Eye (tissue), 1 donor: ENCODE results near the gene LSM7.

Experiments
- DNase-seq: peaks from one replicate; pipeline ENCODE4 v3.0.0-alpha.2; 2015

LSM7 gene

DNA sequence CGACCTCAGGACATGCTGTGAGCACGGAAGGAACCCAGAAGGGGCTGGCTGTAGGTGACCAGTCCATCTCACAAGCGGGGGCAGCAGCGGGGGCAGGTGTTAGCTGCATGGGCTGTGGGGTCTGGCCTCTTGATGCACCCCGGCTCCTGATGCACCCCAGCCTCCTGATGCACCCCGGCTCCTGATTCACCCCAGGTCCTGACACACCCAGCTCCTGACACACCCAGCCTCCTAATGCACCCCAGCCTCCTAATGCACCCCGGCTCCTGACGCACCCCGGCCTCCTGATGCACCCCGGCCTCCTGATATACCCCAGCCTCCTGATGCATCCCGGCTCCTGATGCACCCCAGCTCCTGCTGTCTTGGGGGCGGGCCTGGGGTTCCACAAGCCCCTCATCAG, 7.4 kb downstream of the LSM7 start:
- DNase-seq = no peak

DNA sequence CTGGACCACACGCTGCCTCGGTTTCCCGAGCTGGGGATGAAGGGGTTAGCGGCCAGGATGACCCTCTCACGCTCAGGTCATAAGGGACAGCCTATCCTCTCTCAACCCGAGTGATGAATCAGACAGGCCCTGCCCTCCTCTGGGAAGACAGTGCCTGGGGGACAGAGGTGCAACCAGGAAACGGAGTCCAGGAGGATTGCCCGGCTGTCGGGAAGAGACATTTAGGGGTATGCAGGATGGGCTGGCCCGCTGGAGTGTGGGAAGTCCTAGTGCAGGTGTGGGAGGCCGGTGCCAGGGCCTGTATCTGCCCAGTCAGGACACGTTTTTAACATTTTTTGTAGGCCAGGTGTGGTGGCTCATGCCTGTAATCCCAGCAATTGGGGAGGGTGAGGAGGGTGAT, 8.3 kb downstream of the LSM7 start:
- DNase-seq = no peak

- no peak for DNase-seq
Measured at GRCh38 chr19:2319551-2319950, 8.8 kb downstream of the LSM7 start.

DNA sequence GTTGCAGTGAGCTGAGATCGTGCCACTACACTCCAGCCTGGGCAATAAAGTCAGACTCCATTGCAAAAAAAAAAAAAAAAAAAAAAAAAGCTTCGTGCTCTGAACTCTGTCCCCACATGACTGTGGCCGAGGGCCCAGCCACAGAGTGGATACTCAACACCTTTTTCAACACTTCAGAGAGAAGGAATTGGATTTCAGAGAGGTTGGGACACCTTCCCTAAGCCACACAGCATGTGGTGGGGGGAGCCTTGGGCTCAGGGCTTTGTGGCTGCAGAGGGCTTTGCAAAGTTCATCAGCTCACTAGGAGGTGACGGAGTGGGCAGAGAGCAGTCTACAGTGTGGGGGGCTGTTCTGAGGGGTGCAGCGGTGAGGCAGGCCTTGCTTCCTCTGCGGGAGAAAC, 9.5 kb downstream of the LSM7 start:
- no peak for DNase-seq

- DNase-seq = no peak
Measured at GRCh38 chr19:2317756-2318155, 10.6 kb downstream of the LSM7 start.

- no peak for DNase-seq
Measured at GRCh38 chr19:2317300-2317699, 11.1 kb downstream of the LSM7 start.

DNA sequence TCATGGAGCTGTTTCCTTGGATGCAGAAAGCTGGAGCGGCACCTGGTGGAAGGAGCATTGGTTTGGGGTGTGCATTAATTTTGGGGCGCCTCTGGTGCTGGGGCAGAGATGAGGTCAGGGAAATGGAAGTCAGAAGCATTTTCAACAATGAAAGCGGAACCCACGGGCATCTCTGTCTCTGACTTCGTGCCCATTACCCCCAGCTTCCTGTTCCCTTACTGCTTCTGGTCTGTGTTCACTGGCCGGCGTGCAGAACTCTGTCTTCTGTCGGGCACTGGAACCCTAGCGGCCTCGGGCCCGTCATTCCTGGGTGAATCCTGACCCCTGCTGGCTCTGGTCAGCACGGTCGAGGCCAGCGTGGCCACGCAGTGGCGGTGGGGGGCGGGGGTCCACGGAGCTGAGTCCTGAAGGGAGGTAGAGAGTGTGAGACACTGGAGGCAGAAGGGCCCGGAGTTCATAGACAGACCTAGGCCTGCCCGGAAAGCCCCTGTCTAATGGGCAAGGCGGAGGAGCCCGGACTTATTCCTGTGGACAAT, 12.5 kb downstream of the LSM7 start:
- DNase-seq = peak; percentile 80

DNA sequence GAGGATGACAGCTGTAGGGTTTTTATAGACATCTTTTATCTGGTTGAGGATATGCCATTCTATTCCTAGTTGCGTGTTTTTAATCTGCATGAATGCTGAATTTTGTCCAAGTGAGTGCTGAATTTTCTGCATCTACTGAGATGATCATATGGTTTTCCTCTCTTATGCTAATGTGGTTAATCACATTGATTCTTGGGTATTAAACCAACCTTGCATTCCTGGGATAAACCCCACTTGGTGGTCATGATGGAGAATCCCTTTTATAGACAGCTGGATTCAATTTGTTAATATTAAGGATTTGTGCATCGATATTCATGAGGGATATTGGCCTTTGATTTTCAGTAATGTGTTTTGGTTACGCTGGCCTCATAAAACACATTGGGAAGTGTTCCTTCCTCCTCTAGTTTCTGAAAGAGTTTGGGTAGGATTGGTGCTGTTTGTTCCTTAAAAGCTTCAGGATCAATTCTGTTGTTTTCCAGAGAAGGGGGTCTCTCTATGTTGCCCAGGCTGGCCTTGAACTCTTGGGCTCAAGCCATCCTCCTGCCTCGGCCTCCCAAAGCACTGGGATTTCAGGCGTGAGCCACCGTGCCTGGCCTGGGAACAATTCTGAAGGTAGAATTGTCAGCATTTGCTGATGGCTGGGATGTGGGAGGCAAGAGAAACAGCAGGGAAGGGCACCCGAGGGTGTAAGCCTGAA, 13.1 kb downstream of the LSM7 start:
- no peak for DNase-seq

GRCh38 chr19:2312820-2313501, 15.4 kb downstream of the LSM7 start:
- DNase-seq = no peak

DNA sequence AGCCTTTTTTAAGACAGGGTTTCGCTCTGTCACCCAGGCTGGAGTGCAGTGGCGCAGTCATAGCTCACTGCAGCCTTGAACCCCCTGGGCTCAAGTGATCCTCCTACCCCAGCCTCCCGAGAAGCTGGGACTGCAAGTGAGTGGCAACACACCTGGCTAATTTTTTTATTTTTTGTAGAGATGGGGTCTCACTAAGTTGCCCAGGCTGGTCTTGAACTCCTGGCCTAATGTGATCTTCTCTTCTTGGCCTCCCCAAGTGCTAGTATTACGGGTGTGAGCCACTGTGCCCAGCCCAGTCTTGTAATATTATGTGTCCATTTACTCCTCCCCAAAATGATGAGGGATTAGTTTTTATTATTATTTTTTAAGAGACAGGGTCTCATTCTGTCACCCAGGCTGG, 17.3 kb downstream of the LSM7 start:
- DNase-seq = no peak

GRCh38 chr19:2309734-2310362, 18.5 kb downstream of the LSM7 start:
- no peak for DNase-seq

DNA sequence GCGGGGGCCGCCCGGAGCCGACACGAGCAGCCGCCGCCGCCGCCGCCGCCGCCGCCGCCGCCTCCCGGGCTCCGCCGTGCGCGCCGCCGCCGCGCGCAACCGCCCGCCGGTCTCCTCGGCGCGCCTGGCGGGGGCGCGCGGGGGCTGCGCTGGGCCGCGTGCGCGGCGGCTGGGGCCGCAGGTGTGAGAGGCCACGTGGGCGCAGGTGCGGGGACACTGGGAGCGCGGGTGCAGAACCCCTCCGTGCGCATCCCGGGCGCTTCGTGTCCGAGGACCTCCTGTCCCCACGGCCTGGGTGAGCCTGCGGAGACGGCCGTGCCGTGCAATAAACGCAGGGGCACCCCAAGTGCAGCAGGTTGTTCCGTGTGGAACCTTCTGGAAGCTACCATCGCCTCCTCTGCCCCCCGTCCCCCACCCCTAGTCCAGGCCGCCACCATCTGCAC, 20.3 kb downstream of the LSM7 start, which contains the start of gene LINGO3:
Gene LINGO3, minus strand, starts transcription at position 41 of the 443 bp plus-strand sequence. CDS start 16,378 bp downstream, outside the sequence.
- DNase-seq = no peak

DNA sequence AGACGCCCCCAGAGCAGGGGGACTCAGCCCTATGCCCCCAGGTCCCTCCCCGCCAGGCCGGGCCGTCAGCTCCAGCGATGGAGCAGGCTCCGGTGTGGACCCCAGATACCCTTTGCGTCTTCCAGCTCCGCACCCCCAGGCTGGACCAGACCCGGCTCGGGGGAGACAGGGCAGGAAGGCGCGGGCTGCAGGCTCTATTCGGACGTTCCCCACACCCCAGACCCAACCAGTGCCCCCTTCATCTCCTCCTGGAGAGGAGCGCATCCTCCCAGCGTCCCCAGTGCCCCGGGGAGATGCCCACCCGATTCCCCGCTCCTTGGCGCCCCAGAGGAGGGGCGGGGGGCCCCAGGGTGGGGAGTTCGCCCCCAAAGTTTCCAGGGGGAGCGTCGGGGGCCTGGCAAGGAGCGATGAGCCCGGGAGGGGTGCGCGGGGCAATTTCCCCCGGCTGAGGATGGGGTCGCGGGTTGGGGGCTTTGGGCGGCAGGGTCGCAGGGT, 20.8 kb downstream of the LSM7 start:
- no peak for DNase-seq

DNA sequence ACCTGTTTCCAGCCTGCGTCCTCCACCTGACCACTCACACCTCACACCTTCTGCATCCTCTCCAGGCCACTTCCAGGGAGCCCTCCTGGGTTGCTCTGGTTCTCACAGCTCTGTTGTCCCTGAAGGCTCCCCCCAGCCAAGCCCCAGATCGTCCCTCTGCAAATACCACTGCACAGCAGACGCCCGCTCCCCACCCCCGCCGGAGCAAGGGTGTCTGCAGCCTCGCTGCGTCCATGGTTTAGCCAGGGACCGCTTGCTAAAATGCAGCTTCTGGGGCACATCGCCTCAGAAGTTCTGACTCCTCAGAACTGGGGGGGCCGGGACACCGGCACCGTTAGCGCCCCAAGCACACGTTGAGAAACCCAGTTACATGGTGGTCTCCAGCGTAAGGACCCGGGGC, 21.4 kb downstream of the LSM7 start:
- no peak for DNase-seq

DNA sequence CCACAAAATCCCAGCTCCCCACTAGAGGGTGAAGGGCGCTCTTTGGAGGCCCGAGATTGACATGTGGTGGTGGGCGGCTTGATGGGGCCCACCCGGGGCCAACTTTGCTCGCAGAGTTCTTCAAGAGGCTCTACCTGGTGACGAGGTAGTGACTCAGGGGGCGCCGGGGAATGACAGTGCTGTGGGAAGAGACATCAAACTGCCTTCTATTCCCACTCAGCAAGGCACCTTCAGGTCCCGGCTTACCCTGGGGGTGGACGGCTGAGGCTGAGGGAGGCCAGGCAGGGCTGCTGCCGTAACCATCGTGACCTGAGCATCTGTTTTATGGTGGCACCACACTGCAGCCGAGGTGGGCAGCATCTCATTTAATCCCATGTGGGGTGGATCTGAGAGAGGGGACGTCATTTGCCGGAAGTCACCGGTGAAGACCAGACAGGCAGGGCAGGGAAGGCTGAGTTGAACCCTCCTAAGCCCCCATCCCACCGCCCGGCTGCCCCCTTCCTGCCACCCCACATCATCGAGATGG, 22.0 kb downstream of the LSM7 start:
- no peak for DNase-seq

- DNase-seq = peak; percentile 74
Measured at GRCh38 chr19:2305452-2306280, 22.7 kb downstream of the LSM7 start.

DNA sequence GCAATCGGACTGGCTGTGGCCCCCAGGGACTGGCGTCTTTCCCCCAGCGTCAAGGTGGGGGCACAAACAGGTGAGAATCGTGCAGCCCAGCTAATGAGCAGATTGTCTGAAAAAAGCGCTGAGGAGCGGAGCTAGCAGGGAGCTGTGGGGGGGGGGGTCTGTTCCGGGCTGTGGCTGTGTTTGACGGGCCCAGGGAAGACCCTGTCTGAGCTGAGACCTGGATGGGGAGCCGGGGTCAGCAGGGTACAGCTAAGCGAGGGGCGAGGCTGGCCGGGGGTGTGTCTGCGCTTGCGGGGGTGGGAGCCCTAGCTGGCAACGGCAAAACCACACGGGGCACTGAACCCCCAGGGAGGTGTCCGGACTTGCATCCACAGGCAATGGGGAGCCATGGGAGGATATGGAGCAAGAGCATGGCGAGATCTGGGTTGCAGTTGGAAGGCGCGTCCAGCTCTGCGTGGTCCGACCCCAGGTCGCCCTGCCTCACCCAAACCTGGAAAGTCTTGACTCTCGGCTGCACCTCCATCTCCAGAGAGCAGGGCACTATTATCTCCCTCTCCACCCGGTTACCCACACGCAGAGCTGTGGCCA, 25.1 kb downstream of the LSM7 start:
- DNase-seq = no peak

GRCh38 chr19:2302319-2303210, 25.8 kb downstream of the LSM7 start:
- DNase-seq = peak; percentile 92

DNA sequence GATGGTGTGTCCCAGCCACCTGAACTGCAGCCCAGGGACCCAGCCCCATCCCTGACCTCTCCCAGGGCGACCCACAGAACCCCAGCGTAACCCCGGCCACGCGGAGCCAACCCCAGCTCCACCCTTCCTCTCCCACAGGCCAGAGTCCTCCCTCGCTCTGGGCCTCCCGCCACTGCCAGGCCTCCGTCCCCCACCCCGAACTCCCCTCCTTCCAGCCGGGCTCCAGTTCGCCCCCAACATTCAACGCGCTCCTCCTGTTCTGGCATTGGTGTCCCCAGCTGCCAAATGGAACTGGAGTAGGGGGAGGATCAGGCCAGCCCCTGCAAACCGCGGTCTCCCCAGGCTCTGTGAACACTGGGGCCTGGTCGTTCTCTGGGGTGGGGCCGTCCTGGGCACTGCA, 27.9 kb downstream of the LSM7 start:
- DNase-seq = no peak

DNA sequence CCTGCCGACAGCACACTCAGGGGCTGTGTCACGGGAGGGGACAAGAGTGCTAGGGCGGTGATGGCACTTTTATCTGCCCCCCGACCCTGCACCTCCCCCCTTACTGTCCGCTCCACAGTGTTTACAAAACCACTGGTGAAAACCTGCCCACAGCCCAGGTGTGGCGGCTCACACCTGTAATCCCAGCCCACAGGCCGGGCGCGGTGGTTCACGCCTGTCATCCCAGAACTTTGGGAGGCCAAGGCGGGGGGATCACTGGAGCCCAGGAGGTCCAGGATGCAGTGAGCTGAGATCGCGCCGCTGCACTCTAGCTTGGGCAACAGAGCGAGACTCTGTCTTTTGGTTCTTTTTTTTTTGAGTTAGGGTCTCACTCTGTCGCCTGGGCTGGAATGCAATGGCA, 32.2 kb downstream of the LSM7 start:
- DNase-seq = no peak
